Peyer's patch (tissue), 4 donors: Measurements from ENCODE around the gene PANX1.

Source experiments
- POLR2A ChIP-seq, 2 donors: fragments of 450-650 bp; IDR thresholded peaks; one replicate each; pipeline ENCODE4 v1.5.1; 2017; ENCODE audit warnings: antibody characterized with exemption in 2 of 2, mild to moderate bottlenecking in 2 of 2, moderate library complexity in 2 of 2
- TF ChIP-seq, protein P1 (sequence below), 6 experiments: fragments of 450-650 bp in 4 of 6; fragments of 200-600 bp in 2 of 6; sonication (generic) in 1 of 6; IDR thresholded peaks; one replicate each; pipeline ENCODE4 v1.5.1; 2017 to 2019; ENCODE audit warnings: antibody characterized with exemption in 6 of 6, mild to moderate bottlenecking in 3 of 6, moderate library complexity in 1 of 6

GRCh38 chr11:94088906-94089305 is 39.7 kb upstream of the PANX1 start:
- TF ChIP-seq, protein P1, sequence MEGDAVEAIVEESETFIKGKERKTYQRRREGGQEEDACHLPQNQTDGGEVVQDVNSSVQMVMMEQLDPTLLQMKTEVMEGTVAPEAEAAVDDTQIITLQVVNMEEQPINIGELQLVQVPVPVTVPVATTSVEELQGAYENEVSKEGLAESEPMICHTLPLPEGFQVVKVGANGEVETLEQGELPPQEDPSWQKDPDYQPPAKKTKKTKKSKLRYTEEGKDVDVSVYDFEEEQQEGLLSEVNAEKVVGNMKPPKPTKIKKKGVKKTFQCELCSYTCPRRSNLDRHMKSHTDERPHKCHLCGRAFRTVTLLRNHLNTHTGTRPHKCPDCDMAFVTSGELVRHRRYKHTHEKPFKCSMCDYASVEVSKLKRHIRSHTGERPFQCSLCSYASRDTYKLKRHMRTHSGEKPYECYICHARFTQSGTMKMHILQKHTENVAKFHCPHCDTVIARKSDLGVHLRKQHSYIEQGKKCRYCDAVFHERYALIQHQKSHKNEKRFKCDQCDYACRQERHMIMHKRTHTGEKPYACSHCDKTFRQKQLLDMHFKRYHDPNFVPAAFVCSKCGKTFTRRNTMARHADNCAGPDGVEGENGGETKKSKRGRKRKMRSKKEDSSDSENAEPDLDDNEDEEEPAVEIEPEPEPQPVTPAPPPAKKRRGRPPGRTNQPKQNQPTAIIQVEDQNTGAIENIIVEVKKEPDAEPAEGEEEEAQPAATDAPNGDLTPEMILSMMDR (IDR thresholded peaks at IDR 0.05) = no peak
- no peak for TF ChIP-seq POLR2A (IDR thresholded peaks at IDR 0.05)
